Thymus (tissue), 11 donors: ENCODE measurements around the gene BDH1. TPM values are rescaled to one million over a fixed set of nuclear protein-coding genes. Genes with fewer than 3 reads are reported as not detected.
A peak's percentile ranks its signal among the peaks of the same experiment; 100 is the strongest.

Experiments
- DNase-seq, 9 donors: peaks; one replicate each; pipeline ENCODE4 v3.0.0-alpha.2; 2013; ENCODE audit warnings: low spot score in 9 of 9, low read depth in 6 of 9, missing footprints in 1 of 9
- H3K27ac ChIP-seq, 2 donors: one replicate each; pipeline ENCODE4 v1.5.1; 2013; ENCODE audit warnings: control low read depth in 1 of 2, low read depth in 1 of 2, low read length in 1 of 2, mild to moderate bottlenecking in 1 of 2, moderate library complexity in 1 of 2
- H3K27me3 ChIP-seq, 2 donors: one replicate each; pipeline ENCODE4 v1.5.1; 2013; ENCODE audit warnings: low read length in 1 of 2; ENCODE audit not compliant: control insufficient read depth in 2 of 2, insufficient read depth in 1 of 2
- H3K36me3 ChIP-seq, 2 donors: one replicate each; pipeline ENCODE4 v1.5.1; 2013; ENCODE audit warnings: low read length in 1 of 2, mild to moderate bottlenecking in 1 of 2, moderate library complexity in 1 of 2; ENCODE audit not compliant: control insufficient read depth in 2 of 2, insufficient read depth in 2 of 2
- H3K4me1 ChIP-seq, 2 donors: one replicate each; pipeline ENCODE4 v1.5.1; 2013; ENCODE audit warnings: low read length in 2 of 2; ENCODE audit not compliant: control insufficient read depth in 2 of 2, insufficient read depth in 2 of 2
- H3K4me3 ChIP-seq, 2 donors: one replicate each; pipeline ENCODE4 v1.5.1; 2013; ENCODE audit warnings: low read length in 2 of 2, control low read depth in 1 of 2, mild to moderate bottlenecking in 1 of 2
- H3K9me3 ChIP-seq, 2 donors: one replicate each; pipeline ENCODE4 v1.5.1; 2013; ENCODE audit warnings: low read length in 1 of 2, mild to moderate bottlenecking in 1 of 2; ENCODE audit not compliant: control insufficient read depth in 2 of 2, insufficient read depth in 1 of 2
- WGBS: extraction: QIAGEN DNeasy Blood & Tissue Kit; methylation state at CpG from one replicate; pipeline ENCODE4 v1.1.7; 2013; 5-methylcytosine and 5-hydroxymethylcytosine counted together
- polyA plus RNA-seq: library from polyadenylated mRNA; stranded (reverse); fragments of 200-250 nt; gene quantifications from one replicate; pipeline ENCODE4 v1.2.3, GENCODE V29; 2013
- total RNA-seq: library from RNA; stranded (reverse); fragments of 120-200 nt; gene quantifications from one replicate; pipeline ENCODE4 v1.2.4, GENCODE V29; 2013
- donor health status: healthy.

Gene BDH1
- total and polyA plus RNA-seq, 2 donors = 13.2 to 25.1 TPM

- DNase-seq = no peak
- H3K4me3 ChIP-seq = no peak overlapping the region
- H3K27ac ChIP-seq = no peak overlapping the region
- peaks cover 0 to 3% of the 10 kb centered on the region in 2 donors for H3K27me3 ChIP-seq
- WGBS = 88% methylated on average over 8 of the region's 8 CpGs
- H3K9me3 ChIP-seq = peaks cover 0 to 6% of the 10 kb centered on the region in 2 donors
- H3K4me1 ChIP-seq = peaks cover 3 to 9% of the 10 kb centered on the region in 2 donors
- H3K36me3 ChIP-seq = peaks cover 6% of the 10 kb centered on the region in 2 donors
These were observed 48.7 kb downstream of the BDH1 start for GRCh38 chr3:197507081-197507480.

- Histone ChIP-seq H3K4me3 (no peak overlapping the region), H3K27ac (no peak overlapping the region), H3K27me3 (peaks cover 0 to 3% of the 10 kb centered on the region in 2 donors), H3K4me1 (peaks cover 3 to 9% of the 10 kb centered on the region in 2 donors), H3K36me3 (no peaks in the 10 kb centered on the region), H3K9me3 (peaks cover 0 to 13% of the 10 kb centered on the region in 2 donors)
- 86% methylated on average over 24 of the region's 24 CpGs for WGBS
- DNase-seq = no peak
These were observed 49.8 kb downstream of the BDH1 start for GRCh38 chr3:197505796-197506548.

DNA sequence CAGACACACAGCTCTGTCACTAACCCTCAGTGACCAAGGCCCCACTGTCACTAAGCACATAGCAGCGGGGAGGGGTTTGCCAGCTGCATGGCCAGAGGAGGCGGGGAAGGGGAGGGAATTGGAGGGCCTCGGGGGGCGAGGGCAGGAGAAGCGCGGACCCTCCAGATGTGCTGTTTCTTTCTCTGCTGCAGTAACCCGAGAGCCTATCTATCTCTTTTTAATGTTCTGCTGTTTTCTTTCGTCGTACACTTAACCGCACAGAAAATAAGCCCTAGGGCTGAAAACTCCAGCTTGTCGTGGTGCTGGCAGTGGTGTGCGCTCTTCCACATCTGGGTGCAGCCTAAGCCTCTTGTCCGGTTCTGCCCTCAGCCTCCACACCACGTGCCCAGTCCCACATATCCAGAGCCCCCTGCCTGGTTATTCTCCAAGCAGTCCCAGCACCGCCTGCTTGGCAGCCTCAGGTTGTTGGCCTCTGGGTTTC lies 51.1 kb downstream of the BDH1 start:
- Histone ChIP-seq H3K9me3 (peaks cover 0 to 7% of the 10 kb centered on the region in 2 donors), H3K4me3 (no peak overlapping the region), H3K27me3 (no peaks in the 10 kb centered on the region), H3K27ac (no peak overlapping the region), H3K4me1 (peaks cover under 1 to 3% of the 10 kb centered on the region in 2 donors), H3K36me3 (no peaks in the 10 kb centered on the region)
- WGBS = 93% methylated on average over 15 of the region's 15 CpGs
- no peak for DNase-seq

- H3K27me3 ChIP-seq = no peaks in the 10 kb centered on the region
- H3K36me3 ChIP-seq = no peaks in the 10 kb centered on the region
- H3K9me3 ChIP-seq = peaks cover 0 to 9% of the 10 kb centered on the region in 2 donors
- WGBS = 80% methylated on average over 7 of the region's 7 CpGs
- H3K27ac ChIP-seq = no peak overlapping the region
- DNase-seq = no peak
- H3K4me1 ChIP-seq = no peaks in the 10 kb centered on the region
- no peak overlapping the region for H3K4me3 ChIP-seq
These were observed 51.5 kb downstream of the BDH1 start for GRCh38 chr3:197504229-197504628.

DNA sequence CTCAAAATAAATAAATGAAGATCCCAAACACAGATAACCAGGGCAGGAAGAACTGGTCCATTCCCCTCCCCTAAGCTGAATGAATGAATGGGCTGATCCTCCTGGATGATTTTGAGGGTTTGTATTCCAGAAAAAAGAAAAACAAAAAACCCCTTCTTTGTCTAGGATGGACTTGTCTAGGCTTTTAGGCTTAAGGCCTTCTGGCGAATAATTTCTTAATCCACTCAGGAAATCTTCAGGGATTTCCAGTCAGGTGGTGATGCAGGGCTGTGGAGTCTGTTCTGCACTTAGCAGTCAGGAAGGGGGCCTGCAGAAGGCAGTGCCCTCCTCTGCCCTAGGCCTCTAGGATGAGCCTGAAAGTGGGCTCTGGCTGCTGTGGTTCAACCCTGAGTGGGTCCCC lies 52.1 kb downstream of the BDH1 start:
- WGBS = 98% methylated on average over 1 of the region's 1 CpG
- DNase-seq = no peak
- Histone ChIP-seq H3K27me3 (no peaks in the 10 kb centered on the region), H3K4me3 (no peak overlapping the region), H3K9me3 (peaks cover 0 to 13% of the 10 kb centered on the region in 2 donors), H3K27ac (no peak overlapping the region), H3K36me3 (no peaks in the 10 kb centered on the region), H3K4me1 (no peaks in the 10 kb centered on the region)

- H3K4me1 ChIP-seq = no peaks in the 10 kb centered on the region
- no peaks in the 10 kb centered on the region for H3K36me3 ChIP-seq
- no peak overlapping the region for H3K27ac ChIP-seq
- DNase-seq = peak in 4 of 9 donors; percentile 17 to 50 (median 24)
- peaks cover 0 to 17% of the 10 kb centered on the region in 2 donors for H3K9me3 ChIP-seq
- WGBS = 93% methylated on average over 12 of the region's 12 CpGs
- no peaks in the 10 kb centered on the region for H3K27me3 ChIP-seq
- no peak overlapping the region for H3K4me3 ChIP-seq
These were observed 53.7 kb downstream of the BDH1 start for GRCh38 chr3:197501879-197502620.

DNA sequence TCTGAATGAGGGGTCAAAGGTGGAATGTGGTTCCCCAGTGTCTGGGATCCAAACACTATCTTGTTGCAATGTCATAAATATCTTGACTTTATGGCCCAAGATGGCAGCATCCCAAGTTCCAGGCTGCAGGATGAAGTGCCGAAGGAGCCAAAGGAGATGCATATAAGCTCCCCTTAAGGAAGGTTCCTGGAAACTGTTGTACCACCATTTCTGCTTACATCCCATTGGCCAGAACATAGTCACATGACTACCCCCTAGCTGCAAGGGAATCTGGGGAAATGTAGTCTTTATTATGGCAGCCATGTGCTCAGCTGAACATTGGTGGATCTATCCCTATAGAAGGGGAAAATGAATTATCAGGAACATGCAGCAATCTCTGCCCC lies 54.3 kb downstream of the BDH1 start:
- peak in 2 of 9 donors; percentile 13 to 41 for DNase-seq
- no peaks in the 10 kb centered on the region for H3K27me3 ChIP-seq
- H3K9me3 ChIP-seq = peaks cover 0 to 17% of the 10 kb centered on the region in 2 donors
- no peak overlapping the region for H3K27ac ChIP-seq
- 98% methylated on average over 1 of the region's 1 CpG for WGBS
- H3K4me1 ChIP-seq = no peaks in the 10 kb centered on the region
- H3K36me3 ChIP-seq = no peaks in the 10 kb centered on the region
- no peak overlapping the region for H3K4me3 ChIP-seq

- H3K27me3 ChIP-seq = no peaks in the 10 kb centered on the region
- no peaks in the 10 kb centered on the region for H3K4me1 ChIP-seq
- no peak for DNase-seq
- no peaks in the 10 kb centered on the region for H3K36me3 ChIP-seq
- no peak overlapping the region for H3K27ac ChIP-seq
- no peak overlapping the region for H3K4me3 ChIP-seq
- H3K9me3 ChIP-seq = peaks cover 0 to 17% of the 10 kb centered on the region in 2 donors
These were observed 55.0 kb downstream of the BDH1 start for GRCh38 chr3:197500812-197501211.

DNA sequence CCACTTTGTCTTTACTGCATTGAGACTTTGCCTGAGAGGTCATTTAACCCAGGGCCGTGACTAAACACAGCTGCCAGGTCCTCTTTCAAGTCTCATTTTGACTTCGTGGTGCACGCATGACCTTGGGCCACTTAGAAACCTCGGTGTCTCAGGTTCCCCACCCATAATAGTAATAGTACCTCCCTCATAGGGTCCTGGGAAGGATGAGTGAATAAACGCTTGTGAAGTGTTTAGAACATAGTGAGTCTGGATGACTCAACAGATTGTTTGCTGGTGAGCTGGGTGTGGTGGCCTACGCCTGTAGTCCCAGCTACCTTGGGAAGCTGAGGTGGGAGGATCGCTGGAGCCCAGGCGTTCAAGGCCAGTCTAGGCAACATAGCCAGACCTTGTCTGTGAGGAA lies 56.3 kb downstream of the BDH1 start:
- DNase-seq = no peak
- 97% methylated on average over 8 of the region's 8 CpGs for WGBS
- Histone ChIP-seq H3K27ac (no peak overlapping the region), H3K36me3 (no peaks in the 10 kb centered on the region), H3K4me3 (no peak overlapping the region), H3K27me3 (no peaks in the 10 kb centered on the region), H3K9me3 (peaks cover 0 to 17% of the 10 kb centered on the region in 2 donors), H3K4me1 (peaks cover 0 to 2% of the 10 kb centered on the region in 2 donors)
